HG03159 (cell line): ENCODE results near the gene IRF5.
"Not testable (repeated sequence)": the region's sequence is repeated elsewhere in the genome, so short reads cannot be mapped to it uniquely, and the experiment has no call there.

Source experiments
- ATAC-seq: cut with Tn5 transposase; IDR thresholded peaks from one replicate; pipeline ENCODE4 v1.9.1; 2021; ENCODE audit warnings: mild to moderate bottlenecking, moderate library complexity; ENCODE audit not compliant: unreplicated experiment

Gene IRF5

DNA sequence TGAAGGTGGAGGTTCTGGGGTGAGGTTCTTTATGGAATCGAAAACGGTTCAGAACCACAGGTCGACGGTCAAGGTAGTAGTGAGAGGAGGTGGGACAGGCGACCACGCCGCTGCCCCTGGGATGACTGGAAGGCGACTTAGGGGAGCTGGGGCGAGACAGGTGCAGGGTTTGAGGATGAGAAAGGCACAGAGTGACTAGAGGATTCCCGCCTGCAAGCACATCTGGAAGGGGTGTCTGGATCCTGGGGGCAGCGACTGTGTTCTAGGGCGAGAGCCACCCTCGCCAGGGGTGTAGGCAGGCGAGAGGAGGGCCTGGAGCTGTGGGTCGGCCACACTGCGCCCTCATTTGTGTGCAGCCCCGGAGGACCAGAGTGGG lies 468 bp upstream of the IRF5 start:
- no peak for ATAC-seq

DNA sequence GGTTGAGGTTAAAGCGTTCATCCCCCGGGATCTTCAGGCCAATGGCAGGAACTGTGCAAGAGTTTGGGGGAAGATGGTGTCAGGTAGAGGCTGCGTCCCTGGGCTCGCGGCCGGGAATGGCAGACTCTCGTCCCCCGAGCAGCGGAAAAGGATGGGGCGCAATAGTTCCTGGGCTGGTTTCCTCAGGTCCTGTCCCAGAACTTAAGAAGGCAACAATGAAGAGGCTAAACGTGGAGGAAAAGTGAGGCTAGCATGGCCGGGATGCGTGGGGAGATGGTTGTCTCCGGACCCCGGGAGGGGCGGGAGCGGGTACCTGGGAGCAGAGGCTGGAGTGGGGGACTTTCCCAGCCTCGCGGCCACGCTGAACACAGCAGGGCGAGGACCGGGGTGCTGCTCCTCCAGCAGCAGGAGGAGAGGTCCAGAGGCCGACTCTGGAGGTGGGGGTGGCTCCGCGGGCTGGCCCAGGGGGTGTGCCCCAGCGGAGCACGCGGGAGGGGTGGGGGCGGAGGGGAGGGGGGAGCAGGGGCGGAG lies 882 bp downstream of the IRF5 start:
- no peak for ATAC-seq

DNA sequence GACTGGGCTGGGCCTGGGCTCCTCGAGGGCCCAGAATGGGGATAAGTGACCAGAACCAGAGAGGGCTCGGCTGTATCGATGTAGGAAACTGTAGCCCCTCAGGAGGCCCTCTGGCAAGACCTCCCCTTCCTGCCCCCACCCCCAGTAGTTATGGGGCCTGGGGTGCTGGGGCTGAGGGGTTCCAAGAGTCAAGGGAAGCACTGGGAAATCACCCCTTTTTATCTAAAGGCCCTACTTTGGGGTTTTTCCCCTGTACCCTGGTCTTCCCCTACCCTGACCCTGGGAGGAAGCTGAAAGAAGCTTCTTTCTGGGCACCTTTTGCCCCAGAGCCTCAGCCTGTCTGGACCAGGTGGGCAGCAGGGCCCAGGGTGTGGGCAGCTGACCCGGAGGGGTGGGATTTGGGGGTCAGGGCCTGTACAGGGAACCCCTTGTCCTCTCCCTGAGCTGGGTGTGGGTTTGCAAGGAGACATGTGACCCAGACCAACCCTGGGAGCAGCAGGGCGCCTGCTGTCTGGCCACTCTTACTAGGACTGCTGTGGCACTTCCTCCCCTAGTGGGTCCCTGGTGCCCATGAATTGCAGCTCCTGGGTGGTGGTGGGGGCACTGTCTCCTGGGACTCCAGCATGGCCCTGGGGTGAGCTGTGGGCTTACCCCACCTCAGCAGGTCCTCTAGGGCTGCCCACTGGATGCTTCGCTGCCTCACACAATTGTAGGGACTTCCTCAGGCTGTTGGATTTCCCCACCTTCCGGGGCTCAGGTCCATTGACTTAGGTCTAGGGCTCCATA lies 1.5 kb downstream of the IRF5 start:
- ATAC-seq = no peak

DNA sequence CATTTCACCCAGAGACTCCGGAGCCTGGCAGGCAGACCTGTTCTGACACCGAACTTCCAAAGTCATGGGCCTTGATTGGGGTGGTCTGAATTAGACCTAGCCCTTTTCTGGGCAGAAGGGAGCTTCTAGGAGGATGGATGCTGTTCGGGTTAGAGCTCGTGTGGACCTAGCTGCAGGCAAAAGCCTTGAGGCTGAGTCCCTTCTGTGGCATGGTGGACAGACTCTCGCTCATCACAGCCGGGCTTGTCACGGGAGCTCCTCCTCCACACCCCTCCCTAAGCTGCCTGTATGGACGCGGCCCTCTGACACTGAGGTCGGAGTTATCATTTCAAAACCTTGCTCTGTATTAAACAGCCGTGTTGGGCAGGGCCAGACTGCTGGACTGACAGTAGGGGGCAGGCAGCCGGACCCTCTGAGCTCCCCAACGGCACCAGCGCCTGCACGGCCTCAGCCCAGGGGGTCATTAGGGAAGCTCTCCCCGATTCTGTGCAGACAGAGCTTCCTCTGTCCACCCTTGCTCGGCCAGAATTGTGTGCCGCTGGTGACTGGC lies 2.2 kb downstream of the IRF5 start:
- ATAC-seq = peak; percentile 29

DNA sequence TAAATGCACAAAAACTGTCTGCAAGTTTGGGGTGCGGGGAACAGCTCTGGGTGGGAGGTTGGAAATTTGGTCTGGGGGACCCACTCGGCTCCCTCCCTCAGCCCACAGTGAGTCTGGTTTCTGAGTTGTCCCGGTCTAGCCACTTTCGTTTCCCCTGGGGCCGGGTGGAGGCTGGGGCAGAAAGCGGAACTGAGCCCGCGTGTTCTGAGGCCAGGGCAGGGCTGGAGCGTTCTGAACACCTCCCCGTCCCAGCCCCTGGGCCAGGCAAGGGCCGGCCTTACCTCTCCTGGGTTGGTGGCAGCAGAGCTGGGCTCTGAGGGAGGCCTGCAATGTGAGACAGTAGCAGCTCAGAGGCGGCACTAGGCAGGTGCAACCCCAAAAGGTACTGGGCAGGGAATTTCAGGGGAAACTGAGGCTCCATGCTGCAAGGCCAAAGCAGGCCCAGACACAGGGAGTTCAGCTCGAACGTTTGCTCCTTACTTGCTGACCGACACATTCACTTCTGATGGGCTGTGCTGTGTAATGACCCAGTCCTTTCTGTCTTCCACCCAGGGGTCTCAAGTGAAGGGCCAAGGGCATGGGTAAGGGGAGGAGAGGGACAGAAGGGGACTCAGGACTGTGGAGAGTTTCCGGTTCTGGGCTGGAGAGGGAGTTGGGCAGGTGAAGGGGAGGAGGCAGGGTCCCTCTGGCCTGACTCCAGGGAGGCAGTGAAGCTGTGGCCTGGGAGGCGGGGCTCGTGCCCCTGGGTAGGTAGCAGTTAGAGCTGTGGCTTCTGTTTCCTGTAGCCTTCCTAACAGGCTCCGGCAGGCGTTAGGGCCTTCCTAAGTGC lies 3.0 kb downstream of the IRF5 start:
- peak; percentile 65 for ATAC-seq

DNA sequence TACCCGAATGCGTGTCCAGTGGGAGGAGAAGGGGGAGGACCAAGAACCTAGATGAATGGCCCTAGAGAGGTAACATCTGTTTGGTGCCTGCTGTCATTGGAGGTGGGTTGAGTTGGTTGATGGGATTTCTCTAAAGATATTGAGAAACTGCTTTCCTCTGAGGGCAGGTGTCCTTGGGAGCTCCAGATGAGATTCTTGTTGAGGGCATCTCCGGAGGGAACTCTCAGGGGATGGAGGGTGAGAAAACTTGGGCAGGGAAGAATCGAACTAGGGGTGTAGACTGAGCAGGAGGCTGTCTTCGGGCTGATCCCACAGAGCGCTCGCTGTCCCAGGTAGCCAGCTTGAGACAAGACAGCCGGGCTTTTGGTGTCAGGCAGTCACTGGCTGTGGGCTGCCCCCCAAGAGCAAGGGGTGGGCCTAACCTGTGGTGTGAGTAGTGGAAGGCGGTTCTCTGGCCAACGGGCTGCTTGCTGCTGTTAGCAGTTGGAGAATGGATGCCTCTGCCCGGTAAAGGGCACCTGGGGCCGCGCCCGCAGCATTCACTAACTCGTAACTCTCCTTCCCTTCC lies 3.7 kb downstream of the IRF5 start:
- ATAC-seq = no peak

DNA sequence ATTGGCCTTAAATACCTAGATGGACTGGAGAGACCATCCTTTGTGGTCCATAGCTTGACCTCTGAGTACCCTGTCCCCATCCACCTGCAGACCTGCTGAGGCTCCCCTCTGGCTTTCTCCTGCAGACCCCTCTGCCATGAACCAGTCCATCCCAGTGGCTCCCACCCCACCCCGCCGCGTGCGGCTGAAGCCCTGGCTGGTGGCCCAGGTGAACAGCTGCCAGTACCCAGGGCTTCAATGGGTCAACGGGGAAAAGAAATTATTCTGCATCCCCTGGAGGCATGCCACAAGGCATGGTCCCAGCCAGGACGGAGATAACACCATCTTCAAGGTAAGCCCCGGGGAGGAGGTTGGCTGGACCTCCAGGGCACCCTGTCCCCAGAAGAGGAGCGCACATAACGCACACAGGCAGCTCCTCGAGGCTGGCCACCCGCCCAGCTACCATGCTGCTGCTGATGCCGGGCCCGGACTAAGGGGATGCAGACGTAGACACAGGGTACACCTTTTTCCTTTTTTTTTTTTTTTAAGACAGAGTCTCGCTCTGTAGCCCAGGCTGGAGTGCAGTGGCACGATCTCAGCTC lies 4.3 kb downstream of the IRF5 start:
- ATAC-seq = no peak

DNA sequence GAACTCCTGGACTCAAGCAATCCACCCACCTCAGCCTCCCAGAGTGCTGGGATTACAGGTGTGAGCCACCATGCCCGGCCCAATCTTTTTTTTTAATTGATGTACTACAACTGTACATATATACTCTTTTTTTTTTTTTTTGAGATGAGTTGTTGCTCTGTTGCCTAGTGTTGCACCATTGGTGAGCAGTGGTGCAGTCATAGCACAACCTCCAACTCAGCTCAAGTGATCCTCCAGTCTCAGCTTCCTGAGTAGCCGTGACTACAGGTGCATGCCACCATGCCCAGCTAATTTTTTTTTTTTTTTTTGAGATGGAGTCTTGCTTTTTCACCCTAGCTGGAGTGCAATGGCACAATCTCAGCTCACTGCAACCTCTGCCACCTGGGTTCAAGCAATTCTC lies 5.5 kb downstream of the IRF5 start:
- not testable (repeated sequence) for ATAC-seq

DNA sequence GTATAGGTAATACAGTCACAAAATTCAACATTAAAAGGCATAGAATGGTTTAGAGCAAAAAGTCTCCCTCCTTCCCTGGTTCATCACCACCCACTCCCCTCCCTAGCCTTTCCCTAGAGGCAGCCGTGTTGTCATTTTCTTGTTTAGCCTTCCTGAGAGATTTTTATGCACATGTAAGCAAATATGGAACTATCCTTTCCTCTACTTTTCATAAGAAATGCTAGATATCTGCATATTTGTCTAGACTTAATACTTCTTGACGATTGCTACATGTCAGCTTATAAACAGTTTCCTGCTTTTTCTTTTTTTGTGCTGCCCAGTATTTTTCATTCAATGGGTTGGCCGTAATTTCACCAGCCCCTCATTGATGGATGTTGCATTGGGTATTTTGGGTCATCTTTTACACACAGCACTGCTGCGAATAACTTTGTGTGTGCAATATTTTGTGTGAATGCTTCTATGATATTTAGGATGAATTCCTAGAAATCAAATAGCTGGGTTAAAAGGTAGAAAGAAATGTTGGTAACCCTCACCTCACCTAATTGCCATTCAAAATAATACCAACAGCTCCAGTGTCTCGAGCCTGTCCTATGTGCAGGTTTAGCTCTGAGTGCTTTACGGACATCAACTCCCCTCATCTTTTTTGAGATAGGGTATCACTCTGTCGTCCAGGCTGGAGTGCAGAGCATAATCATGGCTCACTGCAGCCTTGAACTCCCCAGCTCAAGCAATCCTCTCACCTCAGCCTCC lies 6.9 kb downstream of the IRF5 start:
- ATAC-seq = no peak

DNA sequence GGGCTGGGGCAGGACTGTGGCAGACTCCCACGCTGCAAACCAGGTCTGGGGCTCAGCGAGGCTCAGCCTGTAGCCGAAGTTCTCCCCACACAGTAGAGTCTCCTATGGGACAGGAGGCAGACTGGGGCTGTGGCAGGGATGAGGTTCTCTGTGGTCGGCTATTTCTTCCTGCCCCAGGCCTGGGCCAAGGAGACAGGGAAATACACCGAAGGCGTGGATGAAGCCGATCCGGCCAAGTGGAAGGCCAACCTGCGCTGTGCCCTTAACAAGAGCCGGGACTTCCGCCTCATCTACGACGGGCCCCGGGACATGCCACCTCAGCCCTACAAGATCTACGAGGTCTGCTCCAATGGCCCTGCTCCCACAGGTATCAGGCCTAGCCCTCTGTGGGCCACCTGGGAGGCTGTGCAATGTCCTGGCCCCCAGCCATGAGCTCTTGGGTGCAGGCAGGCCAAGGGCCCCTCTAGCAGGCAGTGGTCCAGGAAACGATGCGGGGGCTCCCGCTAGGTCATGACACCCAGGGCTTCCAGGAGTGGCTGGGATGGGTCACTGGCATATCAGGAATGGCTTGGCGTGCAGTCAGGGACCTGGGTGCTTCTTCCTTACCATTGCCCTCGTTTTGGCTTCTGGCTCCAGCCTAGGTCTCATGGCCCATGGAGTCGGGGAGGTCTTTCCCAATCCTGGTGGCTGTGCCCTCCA lies 8.1 kb downstream of the IRF5 start:
- ATAC-seq = no peak

DNA sequence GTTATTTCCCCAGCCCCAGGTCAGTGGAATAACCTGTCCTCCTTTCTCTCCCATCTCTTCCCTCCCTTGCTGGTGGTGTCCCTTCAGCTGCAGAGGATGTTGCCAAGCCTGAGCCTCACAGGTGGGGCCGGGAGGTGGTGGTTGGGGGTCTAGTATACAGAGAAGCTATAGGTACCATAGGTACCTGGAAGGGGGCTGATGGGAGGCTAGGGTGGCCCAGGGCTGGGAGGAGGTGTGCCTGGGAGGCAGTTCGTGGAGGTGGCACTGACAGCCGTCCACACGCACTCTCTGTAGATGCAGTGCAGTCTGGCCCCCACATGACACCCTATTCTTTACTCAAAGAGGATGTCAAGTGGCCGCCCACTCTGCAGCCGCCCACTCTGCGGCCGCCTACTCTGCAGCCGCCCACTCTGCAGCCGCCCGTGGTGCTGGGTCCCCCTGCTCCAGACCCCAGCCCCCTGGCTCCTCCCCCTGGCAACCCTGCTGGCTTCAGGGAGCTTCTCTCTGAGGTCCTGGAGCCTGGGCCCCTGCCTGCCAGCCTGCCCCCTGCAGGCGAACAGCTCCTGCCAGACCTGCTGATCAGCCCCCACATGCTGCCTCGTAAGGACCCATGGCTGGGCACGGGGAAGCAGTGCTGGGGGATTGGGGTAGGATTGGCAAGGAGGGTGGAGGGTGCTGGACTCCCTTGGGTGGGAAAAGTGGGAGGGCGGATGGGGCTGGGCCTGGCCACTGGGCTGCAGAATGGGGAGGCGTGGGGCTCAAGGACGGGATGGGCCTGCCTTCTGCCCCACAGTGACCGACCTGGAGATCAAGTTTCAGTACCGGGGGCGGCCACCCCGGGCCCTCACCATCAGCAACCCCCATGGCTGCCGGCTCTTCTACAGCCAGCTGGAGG lies 9.5 kb downstream of the IRF5 start:
- no peak for ATAC-seq

DNA sequence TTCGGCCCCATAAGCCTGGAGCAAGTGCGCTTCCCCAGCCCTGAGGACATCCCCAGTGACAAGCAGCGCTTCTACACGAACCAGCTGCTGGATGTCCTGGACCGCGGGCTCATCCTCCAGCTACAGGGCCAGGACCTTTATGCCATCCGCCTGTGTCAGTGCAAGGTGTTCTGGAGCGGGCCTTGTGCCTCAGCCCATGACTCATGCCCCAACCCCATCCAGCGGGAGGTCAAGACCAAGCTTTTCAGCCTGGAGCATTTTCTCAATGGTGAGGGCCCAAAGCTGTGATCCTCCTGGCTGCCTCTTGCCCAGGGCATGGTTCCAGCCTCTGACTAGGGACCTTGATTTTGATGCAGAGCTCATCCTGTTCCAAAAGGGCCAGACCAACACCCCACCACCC lies 10.1 kb downstream of the IRF5 start:
- ATAC-seq = no peak

DNA sequence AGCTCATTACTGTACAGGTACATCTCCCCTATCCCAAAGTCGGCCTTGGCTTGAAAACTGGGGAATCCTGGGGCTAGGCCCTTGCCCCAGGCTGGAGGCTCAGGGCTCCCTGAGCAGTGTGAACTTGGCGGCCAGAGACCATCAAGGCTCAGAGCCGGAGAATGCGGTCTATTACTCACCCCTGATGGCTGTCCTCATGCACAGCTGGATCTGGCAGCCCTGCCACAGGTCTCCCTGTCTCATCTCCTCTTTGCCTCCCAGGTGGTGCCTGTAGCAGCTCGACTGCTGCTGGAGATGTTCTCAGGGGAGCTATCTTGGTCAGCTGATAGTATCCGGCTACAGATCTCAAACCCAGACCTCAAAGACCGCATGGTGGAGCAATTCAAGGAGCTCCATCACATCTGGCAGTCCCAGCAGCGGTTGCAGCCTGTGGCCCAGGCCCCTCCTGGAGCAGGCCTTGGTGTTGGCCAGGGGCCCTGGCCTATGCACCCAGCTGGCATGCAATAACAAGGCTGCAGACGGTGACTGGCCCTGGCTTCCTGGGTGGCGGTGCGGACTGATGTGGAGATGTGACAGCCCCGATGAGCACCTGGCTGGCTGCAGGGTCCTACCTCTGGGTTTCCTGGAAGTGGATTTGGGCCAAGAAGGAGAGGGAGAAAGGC lies 10.7 kb downstream of the IRF5 start:
- no peak for ATAC-seq

DNA sequence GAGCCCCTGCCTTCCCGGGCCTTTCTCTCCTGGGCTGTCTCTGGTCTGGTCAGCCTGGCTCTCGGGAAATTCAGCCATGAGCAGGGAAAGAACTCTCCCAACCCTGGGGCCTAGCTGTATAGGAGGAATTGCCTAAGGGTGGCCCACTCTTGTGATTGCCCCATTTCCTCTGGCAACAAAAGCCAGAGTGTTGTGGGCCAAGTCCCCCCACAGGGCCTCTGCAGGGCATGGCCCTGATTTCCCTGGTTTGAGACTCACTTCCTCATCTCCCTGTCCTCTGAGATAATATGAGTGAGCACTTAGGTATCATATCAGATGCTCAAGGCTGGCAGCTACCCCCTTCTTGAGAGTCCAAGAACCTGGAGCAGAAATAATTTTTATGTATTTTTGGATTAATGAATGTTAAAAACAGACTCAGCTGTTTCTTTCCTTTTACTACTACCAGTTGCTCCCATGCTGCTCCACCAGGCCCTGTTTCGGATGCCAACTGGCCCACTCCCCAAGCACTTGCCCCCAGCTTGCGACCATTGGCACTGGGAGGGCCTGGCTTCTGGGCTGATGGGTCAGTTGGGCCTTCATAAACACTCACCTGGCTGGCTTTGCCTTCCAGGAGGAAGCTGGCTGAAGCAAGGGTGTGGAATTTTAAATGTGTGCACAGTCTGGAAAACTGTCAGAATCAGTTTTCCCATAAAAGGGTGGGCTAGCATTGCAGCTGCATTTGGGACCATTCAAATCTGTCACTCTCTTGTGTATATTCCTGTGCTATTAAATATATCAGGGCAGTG lies 11.4 kb downstream of the IRF5 start:
- ATAC-seq = no peak

DNA sequence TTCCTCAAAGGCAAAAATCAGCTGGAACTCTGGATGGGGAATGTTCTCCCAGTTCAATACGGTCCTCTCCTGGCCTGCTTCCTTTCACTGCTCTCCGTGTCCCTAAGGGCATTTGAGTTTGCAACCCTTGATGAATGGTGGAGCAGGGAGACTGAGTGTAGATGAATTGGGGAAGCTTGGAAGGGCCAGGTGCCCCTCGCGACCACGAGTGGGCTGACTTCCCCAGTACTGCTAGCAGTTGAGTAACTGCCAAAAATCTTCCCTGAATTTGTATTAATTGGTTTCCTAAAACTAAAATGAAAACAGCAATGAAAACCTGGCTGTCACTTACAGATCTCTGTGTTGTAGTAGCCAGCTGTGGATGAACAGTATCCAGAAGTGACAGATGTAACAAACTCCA lies 13.6 kb downstream of the IRF5 start:
- no peak for ATAC-seq

DNA sequence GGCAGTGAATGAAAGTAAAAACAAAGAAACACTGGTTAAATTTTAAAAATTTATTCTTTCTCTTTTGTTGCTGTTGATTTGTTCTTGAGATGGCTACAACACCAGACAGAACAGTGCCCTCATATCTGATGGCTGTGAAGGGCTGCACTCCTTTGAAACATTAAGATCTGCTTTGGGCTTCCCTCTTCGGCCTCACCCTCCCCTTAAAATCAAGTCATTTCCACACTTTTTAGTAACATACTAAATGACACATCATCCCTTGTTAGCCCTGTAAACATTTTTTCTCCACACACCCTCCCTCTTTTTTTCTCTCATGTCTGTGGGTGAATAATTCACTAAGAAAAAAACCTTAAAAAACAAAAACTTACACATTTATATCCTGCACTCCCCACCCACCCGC lies 16.4 kb downstream of the IRF5 start:
- ATAC-seq = no peak
